CD4-positive, alpha-beta T cell treated with Interleukin-15 for 1 hour (primary cell): ENCODE results near the gene ANKRD44.
"Not testable (repeated sequence)": the region's sequence is repeated elsewhere in the genome, so short reads cannot be mapped to it uniquely, and the experiment has no call there.

Experiments used
- DNase-seq: peaks from one replicate; pipeline ENCODE4 v3.0.0-alpha.2; 2020

ANKRD44 gene

DNA sequence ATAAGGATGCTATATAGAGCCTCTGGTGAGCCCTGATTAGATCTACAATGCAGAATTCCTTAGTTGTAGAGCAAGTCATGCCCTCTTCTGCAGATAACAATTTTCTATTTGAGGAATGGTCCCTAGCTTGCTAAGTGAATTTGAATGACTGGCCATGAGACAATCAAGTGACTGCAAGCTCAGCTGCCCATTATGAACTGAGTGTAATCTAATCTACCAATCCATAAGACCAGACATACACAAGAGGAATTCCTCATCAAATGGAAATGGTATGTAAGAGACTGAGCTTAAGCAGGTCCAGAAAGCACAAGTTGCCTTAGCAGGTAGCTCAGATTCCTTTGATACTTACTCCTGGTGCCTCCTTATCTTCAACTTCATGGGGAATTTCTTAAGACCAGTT lies 4.8 kb upstream of the ANKRD44 start:
- no peak for DNase-seq

DNA sequence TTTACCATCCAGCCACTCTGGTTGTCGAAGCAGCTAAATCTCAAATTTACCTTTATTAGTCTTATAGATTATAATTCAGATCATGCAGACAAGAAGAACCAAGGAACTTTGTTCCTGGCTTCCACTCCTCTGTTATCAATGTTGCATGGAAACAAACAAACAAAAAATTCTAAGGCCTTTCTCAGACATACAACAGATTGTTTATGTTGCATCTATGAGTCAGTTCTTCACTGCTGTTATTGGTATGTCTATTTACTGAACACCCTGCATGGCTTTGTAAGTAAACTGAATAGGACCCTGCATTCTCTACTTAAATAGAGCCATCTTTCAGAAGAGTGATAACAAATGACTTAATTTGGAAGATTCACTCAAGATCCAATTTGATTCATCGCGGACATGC lies 1.6 kb upstream of the ANKRD44 start:
- DNase-seq, result no peak

DNA sequence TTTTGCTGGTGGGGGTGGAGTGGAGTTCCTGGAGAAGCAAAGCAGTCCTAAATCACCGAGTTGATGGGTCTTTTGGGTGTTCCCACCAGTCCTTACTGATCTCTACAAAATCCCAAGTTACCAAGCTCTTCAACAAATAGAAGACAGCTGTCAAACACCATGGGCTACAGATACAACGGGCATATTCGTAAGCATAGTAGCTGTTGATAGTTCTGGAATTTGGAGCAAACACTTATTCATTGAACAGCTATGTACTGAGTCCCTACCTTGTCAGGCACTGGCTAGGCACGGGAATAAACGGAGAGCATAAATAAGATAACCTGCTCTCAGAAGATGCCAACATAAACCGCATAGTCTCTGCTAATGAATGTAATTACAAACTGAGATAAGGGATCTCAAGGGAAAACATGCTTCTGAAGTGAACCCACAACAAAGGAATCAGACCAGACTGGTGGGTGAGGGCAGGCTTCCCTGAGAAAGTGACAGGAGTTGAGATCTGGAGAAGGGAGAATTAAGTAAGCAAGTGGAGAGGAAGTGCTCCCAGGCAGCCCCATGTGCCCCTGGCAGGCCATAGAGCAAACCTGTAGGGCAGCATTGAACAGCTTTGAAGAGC lies 947 bp upstream of the ANKRD44 start:
- no peak for DNase-seq

DNA sequence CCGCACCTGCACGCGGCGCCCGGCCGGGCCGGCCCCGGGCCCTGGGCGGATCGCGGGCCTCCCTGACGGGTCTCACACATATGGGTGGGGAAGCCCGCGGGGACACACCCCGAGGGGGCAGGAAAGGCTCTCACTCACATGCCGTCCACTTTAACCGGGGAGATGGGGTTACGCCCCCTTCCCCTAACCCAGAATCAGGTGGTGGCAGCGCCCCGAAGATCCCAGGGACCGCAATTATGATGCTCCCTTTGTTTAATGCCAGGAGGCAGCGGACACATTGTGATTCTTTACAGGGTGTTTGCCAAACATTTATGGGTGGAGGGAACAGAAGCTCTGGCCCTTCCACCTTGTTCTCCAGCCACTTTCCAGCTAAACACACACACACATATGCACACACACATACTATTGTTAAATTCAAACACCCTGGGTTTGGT lies 424 bp upstream of the ANKRD44 start:
- DNase-seq, result no peak

DNA sequence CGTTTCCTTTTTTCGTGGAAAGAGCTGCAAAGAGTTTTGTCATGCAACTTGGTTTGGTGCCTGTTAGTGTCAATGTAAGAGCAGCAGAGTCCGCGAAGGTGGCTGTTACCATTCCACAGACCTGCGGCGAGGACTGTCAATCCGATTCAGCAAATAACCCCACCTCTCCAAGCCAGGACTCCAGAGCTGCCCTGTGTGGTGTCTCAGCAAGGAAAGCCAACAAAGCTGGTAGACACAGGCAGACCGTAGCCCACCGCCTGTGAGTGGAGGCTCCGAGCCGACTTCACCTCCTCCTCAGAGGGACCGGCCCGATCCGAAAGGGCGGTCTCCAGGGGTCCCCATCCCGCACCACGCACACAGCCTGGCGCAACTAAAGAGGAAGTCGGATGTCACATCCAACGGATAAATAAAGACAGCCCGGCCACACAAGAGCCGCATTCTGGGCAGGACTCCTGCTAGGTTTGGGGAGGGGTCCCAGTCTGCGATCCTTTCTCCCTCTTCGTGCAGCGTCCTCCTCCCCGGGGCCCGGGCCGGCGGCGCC lies 819 bp downstream of the ANKRD44 start:
- DNase-seq, result peak; percentile 59

DNA sequence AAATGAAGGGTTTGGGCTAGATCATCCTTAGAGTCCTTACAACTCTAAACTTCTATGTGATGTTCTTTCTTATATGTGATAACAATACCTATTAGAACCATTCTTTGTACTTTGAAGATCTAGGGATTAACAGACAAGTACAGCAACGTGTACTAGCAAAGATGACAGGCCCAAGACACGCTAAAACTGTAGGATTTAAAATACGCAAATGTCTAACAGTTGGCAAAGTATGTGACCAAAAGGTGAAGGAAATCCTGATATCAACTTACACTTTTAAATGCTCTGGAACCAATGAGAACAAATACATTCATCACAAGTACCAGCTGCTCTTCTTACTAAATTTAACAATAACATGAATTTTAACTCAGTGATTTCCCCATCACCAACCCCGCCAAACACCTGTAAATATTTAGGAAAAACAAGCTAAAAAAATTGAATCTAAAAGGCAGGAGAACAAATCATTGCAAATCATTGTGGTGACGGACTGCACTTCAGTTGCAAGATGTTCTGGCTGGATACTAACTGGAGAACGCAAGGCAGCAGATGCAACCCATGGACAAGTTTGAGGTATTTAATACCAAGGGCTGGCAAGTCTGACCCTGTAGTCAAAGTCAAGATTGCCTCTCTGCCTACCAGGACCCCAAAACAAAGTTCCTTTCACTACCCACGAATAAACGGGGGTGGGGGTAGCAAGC lies 1.4 kb downstream of the ANKRD44 start:
- DNase-seq, result no peak

DNA sequence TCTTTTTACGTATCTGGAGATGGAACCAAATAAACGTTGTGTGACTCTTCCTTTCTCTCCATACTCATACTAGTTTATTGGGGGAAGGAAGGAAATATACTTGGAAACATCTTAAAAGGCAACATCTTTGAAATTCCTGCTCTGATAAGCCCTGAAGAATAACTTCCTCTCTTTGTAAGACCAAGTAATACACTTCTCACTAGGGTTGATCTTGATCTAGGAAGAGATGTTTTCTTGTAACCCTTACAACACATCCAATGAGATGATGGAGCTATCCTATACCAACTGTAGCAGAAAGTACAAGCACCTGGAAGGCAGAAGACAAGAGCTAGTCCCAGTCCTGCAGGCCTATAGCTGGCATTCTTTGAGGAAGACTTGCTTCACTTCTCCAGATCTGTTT lies 2.0 kb downstream of the ANKRD44 start:
- no peak for DNase-seq

DNA sequence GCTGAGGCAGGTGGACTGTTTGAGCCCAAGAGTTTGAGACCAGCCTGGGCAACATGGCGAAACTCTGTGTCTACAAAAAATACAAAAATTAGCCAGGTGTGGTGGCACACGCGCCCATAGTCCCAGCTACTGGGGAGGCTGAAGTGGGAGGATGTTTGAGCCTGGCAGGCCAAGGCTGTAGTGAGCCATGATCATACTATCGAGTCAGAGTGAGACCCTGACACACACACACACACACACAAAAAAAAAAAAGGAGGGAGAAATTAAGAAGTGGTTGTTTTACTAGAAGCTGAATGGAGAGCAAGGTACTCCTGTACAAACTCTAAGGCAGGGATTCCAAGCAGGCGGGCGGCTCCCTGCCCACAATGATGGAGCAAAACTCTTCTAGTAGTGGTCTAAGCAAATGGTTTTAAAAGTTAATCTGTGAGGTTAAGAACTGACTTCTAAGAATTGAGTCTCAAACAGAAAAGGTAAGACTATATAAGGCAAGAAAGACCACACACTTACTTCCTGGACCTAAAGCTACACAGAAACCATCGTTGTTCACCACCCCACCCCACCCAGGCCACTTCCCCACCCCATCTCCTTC lies 2.6 kb downstream of the ANKRD44 start:
- DNase-seq, result peak; percentile 70

DNA sequence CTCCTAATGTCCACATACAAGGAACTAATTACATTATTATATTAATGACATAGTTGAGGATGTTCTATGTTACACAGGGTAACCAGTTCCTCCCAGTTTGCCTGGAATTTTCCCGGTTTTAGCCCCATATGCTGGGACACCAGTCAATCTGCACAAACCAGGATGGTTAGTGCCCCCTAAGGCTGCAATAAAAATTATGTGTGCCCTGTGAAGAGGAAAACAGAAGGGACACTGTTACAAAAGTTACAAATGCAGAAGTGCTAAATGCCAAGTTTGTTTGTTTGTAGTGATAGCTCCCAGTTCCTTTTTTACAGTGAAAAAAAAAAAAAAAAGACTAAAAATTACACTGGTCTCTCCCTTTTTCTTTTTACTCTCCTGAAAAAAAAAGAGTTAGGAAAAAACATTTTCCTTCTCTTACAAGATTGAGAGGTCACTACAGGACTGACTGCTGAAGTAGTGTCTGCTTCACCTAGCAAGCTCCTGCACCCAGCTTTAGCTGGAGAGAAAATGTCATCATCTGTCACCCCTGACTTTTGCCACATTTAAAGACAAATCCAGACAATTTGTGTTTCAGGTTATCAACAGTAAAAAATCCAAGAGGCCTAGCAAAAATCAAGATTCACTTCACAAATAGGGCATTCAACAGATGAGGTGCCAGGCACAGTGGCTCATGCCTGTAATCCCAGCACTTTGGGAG lies 3.2 kb downstream of the ANKRD44 start:
- DNase-seq, result no peak

DNA sequence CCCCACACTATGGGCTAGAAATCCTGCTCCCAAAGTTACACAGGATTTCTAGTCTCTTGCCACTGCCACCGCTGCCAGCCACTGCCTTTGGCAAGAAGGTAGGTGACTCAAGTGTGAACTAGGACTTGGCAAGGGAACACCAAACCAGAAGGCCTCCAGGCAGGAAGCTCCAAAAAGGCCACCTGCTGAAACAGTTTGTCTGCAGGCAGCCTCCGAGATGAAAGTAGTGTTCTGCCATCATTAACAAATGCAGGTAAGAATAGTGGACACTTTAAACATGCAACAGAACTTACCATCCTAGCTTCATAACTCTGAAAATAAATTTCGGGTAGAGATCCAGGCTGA lies 3.9 kb downstream of the ANKRD44 start:
- peak; percentile 36 for DNase-seq

DNA sequence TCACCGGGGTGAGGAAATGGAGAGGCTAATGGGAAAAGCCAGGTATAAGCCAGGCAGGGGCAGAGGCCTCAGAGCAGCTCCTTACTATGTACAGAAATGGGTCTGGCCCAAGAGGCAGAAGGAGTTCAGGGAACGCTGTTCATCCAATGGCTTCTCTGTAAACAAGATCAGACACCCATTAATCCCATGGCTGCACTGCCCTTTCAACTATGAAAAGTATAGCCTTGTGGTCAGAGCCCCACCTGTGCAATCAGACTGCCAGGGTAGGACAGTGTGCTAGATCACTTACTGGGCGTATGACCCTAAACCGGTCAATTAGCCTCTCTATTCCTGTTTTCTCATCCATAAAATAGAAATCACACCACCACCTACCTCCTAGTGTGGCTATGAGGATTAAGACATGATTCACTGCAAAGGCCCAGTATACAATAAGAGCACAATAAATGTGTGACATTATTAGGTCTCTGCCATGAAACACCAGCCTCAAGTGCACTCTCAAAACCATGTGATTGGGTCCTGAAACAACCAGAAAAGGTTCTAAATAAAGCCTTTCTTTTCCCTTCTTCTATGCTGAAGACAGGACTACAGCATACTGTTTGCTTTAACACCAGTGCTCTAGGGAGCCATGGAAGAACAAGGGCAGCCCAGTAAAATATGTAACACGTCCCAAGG lies 4.4 kb downstream of the ANKRD44 start:
- DNase-seq, result no peak

DNA sequence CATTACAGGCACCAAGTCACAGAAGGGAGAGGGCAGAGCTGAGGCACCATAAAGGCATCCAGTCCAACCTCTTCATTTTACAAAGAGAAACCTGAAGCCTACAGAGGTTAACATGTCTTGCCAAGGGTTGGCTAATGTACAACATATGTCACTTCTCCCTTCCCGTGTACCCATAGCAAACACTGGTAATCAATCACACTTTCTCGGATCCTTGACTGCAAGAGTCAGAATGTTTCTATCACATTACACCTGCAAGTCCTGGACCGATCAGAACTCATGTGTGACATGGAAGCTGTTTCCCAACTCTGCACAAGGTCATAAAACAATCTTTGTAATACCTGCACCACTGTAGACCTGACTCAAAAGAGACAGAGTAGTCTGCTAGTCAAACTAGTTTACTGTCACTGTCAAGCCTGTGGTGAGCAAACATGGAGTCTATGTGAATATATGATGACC lies 6.0 kb downstream of the ANKRD44 start:
- no peak for DNase-seq

DNA sequence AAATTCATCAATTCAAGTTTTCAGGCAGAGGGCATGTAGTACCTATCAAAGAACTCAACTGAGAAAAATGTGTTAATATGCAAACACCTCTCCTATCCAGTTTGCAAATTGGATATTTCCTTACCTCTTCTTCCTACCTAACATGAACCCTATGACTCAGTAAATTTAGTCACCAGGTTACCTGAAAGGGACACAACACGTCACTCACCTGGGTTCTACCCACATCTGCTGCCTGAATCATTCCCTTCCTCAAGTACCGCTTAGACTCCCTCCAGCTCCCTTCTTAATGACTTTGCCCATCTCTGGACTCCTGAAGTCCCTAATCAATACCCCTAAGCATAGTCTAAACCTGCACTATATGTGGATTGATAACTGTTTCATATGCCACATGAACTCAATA lies 10.4 kb downstream of the ANKRD44 start:
- DNase-seq, result no peak

DNA sequence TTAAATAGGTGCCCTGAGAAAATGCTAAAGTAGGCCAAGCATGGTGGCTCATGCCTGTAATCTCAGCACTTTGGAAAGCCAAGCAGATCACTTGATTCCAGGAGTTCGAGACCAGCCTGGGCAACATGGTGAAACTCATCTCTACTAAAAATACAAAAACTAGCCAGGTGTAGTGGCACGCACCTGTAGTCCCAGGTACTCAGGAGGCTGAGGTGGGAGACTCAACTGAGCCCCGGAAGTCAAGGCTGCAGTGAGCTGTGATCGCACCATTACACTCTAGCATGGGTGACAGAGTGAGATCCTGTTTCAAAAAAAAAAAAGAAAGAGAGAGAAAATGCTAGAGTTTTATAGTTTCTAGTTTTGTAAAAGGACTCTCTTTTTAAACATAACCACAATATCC lies 12.0 kb downstream of the ANKRD44 start:
- DNase-seq, result no peak

DNA sequence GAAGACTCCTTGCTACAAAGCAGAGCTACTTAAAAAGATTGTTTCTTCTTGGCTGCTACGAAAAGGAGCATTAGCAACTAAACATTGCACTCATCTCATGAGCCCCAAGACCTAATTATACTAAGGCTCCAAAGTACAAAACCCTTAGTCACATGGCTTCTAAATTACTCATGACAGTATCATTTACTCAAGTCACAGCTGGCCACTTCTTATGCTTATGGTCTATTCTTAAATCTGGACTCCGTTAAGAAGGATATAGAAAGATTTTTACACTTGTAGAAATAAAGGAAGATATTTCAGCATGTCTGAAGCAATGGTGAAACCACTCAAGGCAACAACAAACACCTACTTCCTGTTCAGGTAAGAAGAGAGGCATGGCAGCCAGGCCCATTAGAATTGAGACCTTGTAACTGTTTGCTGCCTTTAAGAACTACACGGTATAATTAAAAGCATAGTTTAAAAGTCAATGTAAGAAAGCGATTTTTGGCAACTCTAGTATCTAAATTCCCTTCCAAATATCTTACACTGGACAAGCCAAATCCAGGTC lies 12.7 kb downstream of the ANKRD44 start:
- no peak for DNase-seq

DNA sequence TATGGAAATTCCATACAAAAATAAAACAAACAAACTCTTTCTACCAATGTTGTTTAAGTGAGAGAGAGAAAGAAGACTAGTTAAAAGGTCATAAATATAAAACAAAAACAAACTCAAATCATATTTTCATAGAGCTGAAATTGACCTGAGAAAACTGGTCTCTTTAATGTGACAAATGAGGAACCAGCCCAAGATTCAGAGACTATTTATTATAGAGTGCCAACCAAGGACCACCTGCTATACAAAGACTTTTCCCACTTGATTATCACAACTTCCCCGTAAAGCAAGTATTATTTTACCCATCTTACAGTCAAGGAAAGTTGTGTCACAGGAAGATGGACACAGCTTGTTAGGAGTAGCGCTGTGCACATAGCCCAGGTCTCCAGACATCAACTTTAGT lies 13.3 kb downstream of the ANKRD44 start:
- DNase-seq, result no peak

DNA sequence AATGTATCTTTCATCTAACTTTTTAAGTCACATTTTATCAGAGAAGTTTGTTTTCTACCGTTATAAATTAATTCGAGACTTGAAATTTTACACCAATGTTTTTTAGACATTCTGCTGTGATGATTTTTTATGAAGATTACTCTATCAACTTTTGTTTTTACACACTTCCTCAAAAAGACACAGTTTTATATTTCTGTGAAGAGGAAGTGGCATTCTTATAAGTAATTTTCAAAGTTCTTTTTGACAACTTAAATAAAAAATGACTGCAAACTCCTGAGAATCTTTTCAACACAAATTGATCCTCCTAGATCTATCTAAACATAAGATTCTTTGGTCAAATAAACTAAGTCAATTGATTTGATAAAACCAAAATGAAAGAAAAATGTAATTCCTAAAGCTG lies 13.7 kb downstream of the ANKRD44 start:
- no peak for DNase-seq

DNA sequence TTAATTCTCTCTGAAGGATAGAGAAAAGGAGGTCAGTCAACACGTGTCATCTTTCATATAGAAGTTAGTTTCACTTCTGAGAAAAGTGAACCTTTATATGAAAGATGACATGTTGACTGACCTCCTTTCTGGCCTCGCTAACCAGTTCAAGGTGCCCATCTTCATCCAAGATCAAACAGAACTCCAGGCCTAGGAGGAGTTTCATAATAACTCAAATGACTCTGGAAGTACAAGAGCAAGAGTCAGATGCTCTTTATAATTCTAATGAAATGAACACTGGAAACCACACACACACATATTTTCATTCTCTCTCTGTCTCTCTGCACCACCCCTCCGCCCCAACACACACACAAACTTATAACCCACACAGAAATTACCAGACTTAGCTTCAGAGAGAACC lies 16.3 kb downstream of the ANKRD44 start:
- DNase-seq, result no peak

DNA sequence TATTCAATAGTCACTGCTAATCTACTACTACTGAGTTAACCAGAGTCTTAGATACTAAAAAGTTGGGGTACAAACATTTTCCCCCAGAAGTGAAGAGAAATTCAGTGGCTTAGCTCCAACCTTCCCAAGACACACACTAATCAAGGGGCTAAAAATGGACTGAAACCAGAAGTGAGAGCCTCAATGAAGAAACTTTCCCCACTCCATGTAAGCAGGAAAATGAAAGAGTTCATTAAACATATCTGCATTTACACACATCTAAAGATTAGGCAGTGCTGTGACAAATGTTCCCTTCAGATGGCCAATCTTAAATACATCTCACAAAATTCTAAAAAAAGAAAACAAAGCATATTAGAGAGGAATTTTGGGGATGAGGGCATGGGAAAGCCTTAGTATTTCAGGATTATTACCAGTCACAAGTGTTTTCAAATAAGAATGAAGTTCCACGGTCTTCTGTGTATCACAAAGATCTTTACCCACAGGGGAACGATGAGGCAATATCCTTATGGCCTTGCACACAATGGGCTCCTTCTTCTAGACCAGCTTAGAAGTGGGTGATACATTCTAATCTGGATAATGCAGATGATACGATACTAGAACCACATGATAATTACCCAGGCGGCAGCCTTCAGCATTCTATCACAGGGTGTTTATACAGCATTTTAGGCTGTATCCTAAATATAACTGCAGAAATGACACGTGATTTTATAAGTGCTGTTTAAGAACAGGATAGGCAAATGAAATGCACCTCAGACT lies 17.1 kb downstream of the ANKRD44 start:
- no peak for DNase-seq

DNA sequence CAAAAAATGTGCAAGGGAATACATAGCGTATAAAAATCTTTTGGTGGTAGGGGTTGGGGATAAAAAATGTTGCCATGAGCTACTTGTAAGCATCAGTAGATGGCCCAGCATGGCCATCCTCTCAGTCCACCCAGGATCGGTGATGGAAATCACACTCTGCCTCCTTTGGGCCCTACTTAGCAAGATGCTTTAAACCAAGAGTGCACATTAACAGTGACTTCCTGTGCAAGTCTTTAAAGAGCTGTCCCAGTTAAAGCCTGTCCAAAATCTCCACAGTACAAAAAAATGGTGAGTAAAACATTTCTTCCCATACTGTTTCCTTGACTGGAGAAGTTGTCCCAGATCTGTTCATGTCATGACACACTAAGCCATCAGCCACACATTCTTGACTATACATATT lies 18.0 kb downstream of the ANKRD44 start:
- DNase-seq, result no peak

DNA sequence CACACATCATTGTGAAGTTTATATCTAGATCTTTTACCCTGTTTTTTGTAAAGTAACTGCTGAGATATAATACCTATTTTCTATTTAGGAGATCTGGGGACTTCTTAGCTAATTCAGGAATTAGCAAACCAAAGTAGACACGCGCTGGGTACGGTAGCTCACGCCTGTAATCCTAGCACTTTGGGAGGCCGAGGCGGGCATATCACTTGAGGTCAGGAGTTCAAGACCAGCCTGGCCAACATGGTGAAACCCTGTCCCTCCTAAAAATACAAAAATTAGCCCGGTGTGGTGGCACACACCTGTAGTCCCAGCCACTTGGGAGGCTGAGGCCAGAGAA lies 23.0 kb downstream of the ANKRD44 start:
- DNase-seq, result not testable (repeated sequence)
